ENCODE results near the gene ESPN. TPM values are rescaled to one million over a fixed set of nuclear protein-coding genes. Genes with fewer than 3 reads are reported as not detected.

The ESPN gene
- polyA plus RNA-seq, 4 donors = 83.5 to 356 (median 285) TPM

DNA sequence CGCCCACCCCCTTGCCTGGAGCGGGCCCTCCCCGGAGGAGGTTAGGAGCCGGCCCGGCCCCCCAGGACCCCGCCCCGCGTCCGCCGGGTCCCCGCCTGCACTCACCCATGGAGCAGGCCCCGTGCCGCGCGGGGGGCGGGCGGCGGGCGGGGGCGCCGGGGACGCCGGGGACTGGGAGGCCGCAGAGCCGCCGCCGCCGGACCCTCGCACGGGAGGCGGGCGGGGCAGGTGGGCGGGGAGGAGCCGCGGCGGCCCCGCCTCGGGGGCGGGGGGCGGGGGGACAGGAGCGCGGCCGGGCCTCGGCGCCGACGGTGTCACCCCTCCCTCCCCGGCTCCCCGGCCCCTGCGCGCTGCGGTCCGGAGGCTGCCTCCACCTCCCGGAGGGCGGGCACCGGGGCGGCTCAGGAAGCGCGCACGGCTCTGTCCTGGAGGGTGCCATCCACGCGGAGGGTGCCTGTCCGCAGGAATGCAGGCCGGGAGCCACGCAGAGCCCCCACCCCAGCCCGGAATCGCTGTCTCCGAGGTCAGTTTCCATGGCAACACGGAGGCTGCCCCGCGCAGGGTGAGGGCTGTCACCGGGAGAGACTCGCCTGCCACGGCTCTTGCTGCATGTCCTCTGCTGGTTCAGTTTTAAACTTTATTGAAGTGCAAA lies 72.8 kb downstream of the ESPN start:
- 0 to 1% (median 0%) methylated on average over 21 to 74 of the region's 74 CpGs for WGBS, 3 donors
- no peaks in the 10 kb centered on the region for H3K9me3 ChIP-seq (ENCODE audit: control insufficient read depth in 2 of 2, insufficient read depth in 1 of 2, low read depth in 1 of 2, low read length in 1 of 2)
- H3K27me3 ChIP-seq (ENCODE audit: control insufficient read depth in 3 of 3, insufficient read depth in 3 of 3, low read length in 3 of 3) = peaks cover 0 to 8% (median 0%) of the 10 kb centered on the region in 3 donors
- H3K27ac ChIP-seq (ENCODE audit: low read depth in 1 of 3, low read length in 2 of 3) = no peak overlapping the region
- peak overlapping the region in 2 of 3 donors; percentile 41 to 46 for H3K4me3 ChIP-seq (ENCODE audit: low read depth in 1 of 3, low read length in 3 of 3)
- H3K36me3 ChIP-seq (ENCODE audit: control insufficient read depth in 3 of 3, insufficient read depth in 2 of 3, low read depth in 1 of 3, low read length in 3 of 3) = no peaks in the 10 kb centered on the region
- peaks cover 0 to 8% (median 2%) of the 10 kb centered on the region in 3 donors for H3K4me1 ChIP-seq (ENCODE audit: control insufficient read depth in 3 of 3, insufficient read depth in 2 of 3, low read depth in 1 of 3, low read length in 2 of 3)
- DNase-seq (peak in 1 of 2 donors; percentile 55), FAIRE-seq (no peak)

GRCh38 chr1:6497867-6498575 lies 73.4 kb downstream of the ESPN start:
- 16 to 44% (median 23%) methylated on average over 20 of the region's 20 CpGs for WGBS, 3 donors
- no peak for FAIRE-seq
- peaks cover 0 to 8% (median 2%) of the 10 kb centered on the region in 3 donors for H3K4me1 ChIP-seq (ENCODE audit: control insufficient read depth in 3 of 3, insufficient read depth in 2 of 3, low read depth in 1 of 3, low read length in 2 of 3)
- H3K27me3 ChIP-seq (ENCODE audit: control insufficient read depth in 3 of 3, insufficient read depth in 3 of 3, low read length in 3 of 3) = peaks cover 0 to 8% (median 0%) of the 10 kb centered on the region in 3 donors
- no peaks in the 10 kb centered on the region for H3K36me3 ChIP-seq (ENCODE audit: control insufficient read depth in 3 of 3, insufficient read depth in 2 of 3, low read depth in 1 of 3, low read length in 3 of 3)
- H3K4me3 ChIP-seq (ENCODE audit: low read depth in 1 of 3, low read length in 3 of 3) = peak overlapping the region in 2 of 3 donors; percentile 40 to 46
- H3K27ac ChIP-seq (ENCODE audit: low read depth in 1 of 3, low read length in 2 of 3) = no peak overlapping the region
- H3K9me3 ChIP-seq (ENCODE audit: control insufficient read depth in 2 of 2, insufficient read depth in 1 of 2, low read depth in 1 of 2, low read length in 1 of 2) = no peaks in the 10 kb centered on the region
- DNase-seq = no peak

- no peak for DNase-seq
- Histone ChIP-seq H3K4me3 (ENCODE audit: low read depth in 1 of 3, low read length in 3 of 3) (no peak overlapping the region), H3K27me3 (ENCODE audit: control insufficient read depth in 3 of 3, insufficient read depth in 3 of 3, low read length in 3 of 3) (peaks cover 0 to 8% (median 0%) of the 10 kb centered on the region in 3 donors), H3K27ac (ENCODE audit: low read depth in 1 of 3, low read length in 2 of 3) (no peak overlapping the region), H3K36me3 (ENCODE audit: control insufficient read depth in 3 of 3, insufficient read depth in 2 of 3, low read depth in 1 of 3, low read length in 3 of 3) (no peaks in the 10 kb centered on the region), H3K9me3 (ENCODE audit: control insufficient read depth in 2 of 2, insufficient read depth in 1 of 2, low read depth in 1 of 2, low read length in 1 of 2) (no peaks in the 10 kb centered on the region), H3K4me1 (ENCODE audit: control insufficient read depth in 3 of 3, insufficient read depth in 2 of 3, low read depth in 1 of 3, low read length in 2 of 3) (peaks cover 0 to 8% (median 2%) of the 10 kb centered on the region in 3 donors)
- FAIRE-seq = no peak
- WGBS, 3 donors = 63 to 85% (median 81%) methylated on average over 13 of the region's 13 CpGs
Observed at GRCh38 chr1:6498576-6499111, 74.1 kb downstream of the ESPN start.

DNA sequence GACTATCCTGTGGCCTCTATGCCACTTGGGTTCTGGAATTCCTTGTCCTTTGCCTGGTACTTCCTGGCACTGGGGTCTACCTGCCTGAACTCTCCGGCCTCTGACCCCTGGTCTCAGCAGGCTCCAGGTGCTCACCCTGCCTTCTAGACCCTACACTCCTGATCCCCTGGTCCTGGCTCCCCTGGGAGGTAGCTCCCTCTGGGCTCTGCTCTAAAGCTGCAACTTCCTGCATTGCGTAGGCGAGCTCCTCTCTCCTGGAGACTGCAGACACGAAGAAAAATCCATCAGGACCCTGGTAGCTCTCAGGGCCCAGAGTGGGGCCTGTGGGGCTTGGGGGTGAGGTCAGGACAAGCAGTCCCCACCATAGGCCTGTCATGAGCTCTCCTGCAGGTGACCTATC lies 74.7 kb downstream of the ESPN start:
- DNase-seq (no peak), FAIRE-seq (no peak)
- H3K36me3 ChIP-seq (ENCODE audit: control insufficient read depth in 3 of 3, insufficient read depth in 2 of 3, low read depth in 1 of 3, low read length in 3 of 3) = no peaks in the 10 kb centered on the region
- H3K4me1 ChIP-seq (ENCODE audit: control insufficient read depth in 3 of 3, insufficient read depth in 2 of 3, low read depth in 1 of 3, low read length in 2 of 3) = peaks cover 0 to 8% (median 2%) of the 10 kb centered on the region in 3 donors
- peaks cover 0 to 8% (median 0%) of the 10 kb centered on the region in 3 donors for H3K27me3 ChIP-seq (ENCODE audit: control insufficient read depth in 3 of 3, insufficient read depth in 3 of 3, low read length in 3 of 3)
- no peak overlapping the region for H3K27ac ChIP-seq (ENCODE audit: low read depth in 1 of 3, low read length in 2 of 3)
- H3K4me3 ChIP-seq (ENCODE audit: low read depth in 1 of 3, low read length in 3 of 3) = no peak overlapping the region
- no peaks in the 10 kb centered on the region for H3K9me3 ChIP-seq (ENCODE audit: control insufficient read depth in 2 of 2, insufficient read depth in 1 of 2, low read depth in 1 of 2, low read length in 1 of 2)
- WGBS, 3 donors = 80 to 87% (median 84%) methylated on average over 4 of the region's 4 CpGs

GRCh38 chr1:6500544-6501278 lies 76.1 kb downstream of the ESPN start:
- peaks cover 0 to 8% (median 2%) of the 10 kb centered on the region in 3 donors for H3K4me1 ChIP-seq (ENCODE audit: control insufficient read depth in 3 of 3, insufficient read depth in 2 of 3, low read depth in 1 of 3, low read length in 2 of 3)
- H3K4me3 ChIP-seq (ENCODE audit: low read depth in 1 of 3, low read length in 3 of 3) = no peak overlapping the region
- no peak overlapping the region for H3K27ac ChIP-seq (ENCODE audit: low read depth in 1 of 3, low read length in 2 of 3)
- 75 to 84% (median 83%) methylated on average over 27 of the region's 27 CpGs for WGBS, 3 donors
- DNase-seq (no peak), FAIRE-seq (no peak)
- no peaks in the 10 kb centered on the region for H3K9me3 ChIP-seq (ENCODE audit: control insufficient read depth in 2 of 2, insufficient read depth in 1 of 2, low read depth in 1 of 2, low read length in 1 of 2)
- H3K36me3 ChIP-seq (ENCODE audit: control insufficient read depth in 3 of 3, insufficient read depth in 2 of 3, low read depth in 1 of 3, low read length in 3 of 3) = no peaks in the 10 kb centered on the region
- H3K27me3 ChIP-seq (ENCODE audit: control insufficient read depth in 3 of 3, insufficient read depth in 3 of 3, low read length in 3 of 3) = peaks cover 0 to 8% (median 0%) of the 10 kb centered on the region in 3 donors

DNA sequence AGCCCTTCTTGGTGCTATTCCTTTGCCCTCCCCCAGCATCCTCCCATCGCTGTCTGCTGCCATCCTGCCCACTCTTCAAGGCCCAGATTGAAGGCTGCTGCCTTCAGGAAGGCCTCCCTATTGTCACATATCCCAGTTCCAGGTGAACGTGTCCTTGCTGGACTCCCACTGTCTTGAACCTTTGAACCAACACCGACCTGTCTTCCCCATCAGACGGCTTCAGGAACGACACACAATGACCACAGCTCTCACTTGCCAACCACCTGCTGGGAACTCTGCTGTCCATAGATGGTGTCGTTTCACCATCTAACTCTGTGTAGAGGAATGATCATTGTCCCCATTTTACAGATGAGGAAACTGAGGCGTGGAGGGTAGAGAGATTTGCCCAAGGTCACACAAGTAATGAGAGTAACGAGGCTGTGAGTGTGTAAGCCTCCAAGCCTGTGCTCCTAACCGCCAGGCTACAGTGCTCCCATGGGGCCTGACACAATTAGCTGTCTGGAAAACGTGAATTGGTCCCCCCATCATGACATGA lies 76.8 kb downstream of the ESPN start:
- 60 to 76% (median 67%) methylated on average over 10 of the region's 10 CpGs for whole genome bisulfite sequencing, 3 donors
- Histone ChIP-seq H3K36me3 (ENCODE audit: control insufficient read depth in 3 of 3, insufficient read depth in 2 of 3, low read depth in 1 of 3, low read length in 3 of 3) (no peaks in the 10 kb centered on the region), H3K27ac (ENCODE audit: low read depth in 1 of 3, low read length in 2 of 3) (no peak overlapping the region), H3K9me3 (ENCODE audit: control insufficient read depth in 2 of 2, insufficient read depth in 1 of 2, low read depth in 1 of 2, low read length in 1 of 2) (no peaks in the 10 kb centered on the region), H3K27me3 (ENCODE audit: control insufficient read depth in 3 of 3, insufficient read depth in 3 of 3, low read length in 3 of 3) (peaks cover 0 to 8% (median 0%) of the 10 kb centered on the region in 3 donors), H3K4me1 (ENCODE audit: control insufficient read depth in 3 of 3, insufficient read depth in 2 of 3, low read depth in 1 of 3, low read length in 2 of 3) (peaks cover 0 to 5% (median 2%) of the 10 kb centered on the region in 3 donors), H3K4me3 (ENCODE audit: low read depth in 1 of 3, low read length in 3 of 3) (no peak overlapping the region)
- DNase-seq (no peak), FAIRE-seq (no peak)

DNA sequence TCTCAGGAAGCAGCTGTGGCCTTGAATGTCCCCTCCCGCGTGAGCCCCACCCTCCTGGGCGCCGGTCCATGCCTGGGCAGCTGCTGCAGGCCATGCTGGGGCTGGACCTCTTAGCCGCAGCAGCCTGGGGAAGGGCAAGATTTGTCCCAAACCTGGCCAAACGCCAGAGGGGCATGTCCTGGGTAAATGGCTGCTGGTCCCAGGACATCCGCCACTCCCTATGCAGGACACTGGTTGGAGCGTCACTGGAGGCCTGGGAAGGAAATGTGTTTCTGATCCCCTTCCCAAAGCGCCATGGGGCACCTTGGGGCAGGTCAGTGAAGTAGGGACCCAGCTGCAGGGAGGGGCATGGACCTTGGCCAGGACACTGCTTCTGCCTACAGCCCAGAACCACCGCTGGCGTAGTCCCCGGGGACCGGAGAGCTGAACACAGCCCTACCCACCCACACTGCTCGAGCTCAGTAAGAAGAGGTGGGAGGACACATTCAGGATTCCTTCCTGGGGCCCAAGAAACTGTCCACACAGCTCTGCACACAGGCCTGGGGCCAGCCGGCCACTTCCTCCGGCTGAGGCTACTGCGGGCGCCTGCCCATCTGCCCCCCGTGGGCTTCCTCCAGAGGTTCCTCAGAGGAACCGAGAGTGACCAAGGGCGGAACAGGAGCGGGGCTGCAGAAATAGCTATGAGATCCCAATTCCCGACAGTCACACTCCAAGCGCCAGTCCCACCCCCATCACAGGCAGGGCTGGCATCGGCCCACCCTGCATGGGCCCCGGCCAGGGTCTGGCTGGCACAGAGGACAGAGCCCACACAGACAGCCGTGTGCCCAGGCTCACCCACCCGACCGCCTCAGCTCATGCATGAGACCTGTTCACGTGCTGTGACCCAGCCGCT lies 77.7 kb downstream of the ESPN start:
- Histone ChIP-seq H3K9me3 (ENCODE audit: control insufficient read depth in 2 of 2, insufficient read depth in 1 of 2, low read depth in 1 of 2, low read length in 1 of 2) (no peaks in the 10 kb centered on the region), H3K4me3 (ENCODE audit: low read depth in 1 of 3, low read length in 3 of 3) (no peak overlapping the region), H3K36me3 (ENCODE audit: control insufficient read depth in 3 of 3, insufficient read depth in 2 of 3, low read depth in 1 of 3, low read length in 3 of 3) (no peaks in the 10 kb centered on the region), H3K27ac (ENCODE audit: low read depth in 1 of 3, low read length in 2 of 3) (no peak overlapping the region), H3K4me1 (ENCODE audit: control insufficient read depth in 3 of 3, insufficient read depth in 2 of 3, low read depth in 1 of 3, low read length in 2 of 3) (no peaks in the 10 kb centered on the region), H3K27me3 (ENCODE audit: control insufficient read depth in 3 of 3, insufficient read depth in 3 of 3, low read length in 3 of 3) (peaks cover 0 to 3% (median 0%) of the 10 kb centered on the region in 3 donors)
- FAIRE-seq (no peak), DNase-seq (no peak)
- 59 to 63% (median 60%) methylated on average over 31 of the region's 31 CpGs for WGBS, 3 donors
